Measurements from ENCODE around the gene AJAP1.

AJAP1 gene

DNA sequence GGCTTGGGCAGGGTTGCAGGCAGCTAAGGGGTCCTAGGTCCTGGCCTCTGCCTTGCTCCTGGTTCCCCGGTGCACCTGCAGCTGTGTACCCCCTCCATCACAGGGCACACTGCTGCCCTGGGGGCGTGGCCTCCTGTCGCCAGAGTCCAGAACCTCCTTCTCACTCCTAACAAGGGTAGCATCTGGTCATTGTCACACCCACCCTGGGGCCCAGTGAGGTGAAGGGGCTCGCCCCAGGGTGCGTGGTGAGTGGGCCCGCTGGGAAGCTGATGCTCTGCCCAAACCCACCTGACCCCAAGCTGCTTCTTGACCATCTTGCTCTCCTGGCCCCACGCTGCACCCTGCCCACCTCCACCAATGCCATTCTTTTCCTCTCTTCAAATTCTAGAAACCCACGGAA, 44.5 kb downstream of the AJAP1 start:
- no peak overlapping the region for H3K4me3 ChIP-seq (ENCODE audit: low read length)
- DNase-seq (ENCODE audit: low read depth): no peak
- TF ChIP-seq, protein P1, sequence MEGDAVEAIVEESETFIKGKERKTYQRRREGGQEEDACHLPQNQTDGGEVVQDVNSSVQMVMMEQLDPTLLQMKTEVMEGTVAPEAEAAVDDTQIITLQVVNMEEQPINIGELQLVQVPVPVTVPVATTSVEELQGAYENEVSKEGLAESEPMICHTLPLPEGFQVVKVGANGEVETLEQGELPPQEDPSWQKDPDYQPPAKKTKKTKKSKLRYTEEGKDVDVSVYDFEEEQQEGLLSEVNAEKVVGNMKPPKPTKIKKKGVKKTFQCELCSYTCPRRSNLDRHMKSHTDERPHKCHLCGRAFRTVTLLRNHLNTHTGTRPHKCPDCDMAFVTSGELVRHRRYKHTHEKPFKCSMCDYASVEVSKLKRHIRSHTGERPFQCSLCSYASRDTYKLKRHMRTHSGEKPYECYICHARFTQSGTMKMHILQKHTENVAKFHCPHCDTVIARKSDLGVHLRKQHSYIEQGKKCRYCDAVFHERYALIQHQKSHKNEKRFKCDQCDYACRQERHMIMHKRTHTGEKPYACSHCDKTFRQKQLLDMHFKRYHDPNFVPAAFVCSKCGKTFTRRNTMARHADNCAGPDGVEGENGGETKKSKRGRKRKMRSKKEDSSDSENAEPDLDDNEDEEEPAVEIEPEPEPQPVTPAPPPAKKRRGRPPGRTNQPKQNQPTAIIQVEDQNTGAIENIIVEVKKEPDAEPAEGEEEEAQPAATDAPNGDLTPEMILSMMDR (IDR thresholded peaks at IDR 0.05; ENCODE audit: insufficient read depth, low read depth, low read length, missing control alignments): no peak

DNA sequence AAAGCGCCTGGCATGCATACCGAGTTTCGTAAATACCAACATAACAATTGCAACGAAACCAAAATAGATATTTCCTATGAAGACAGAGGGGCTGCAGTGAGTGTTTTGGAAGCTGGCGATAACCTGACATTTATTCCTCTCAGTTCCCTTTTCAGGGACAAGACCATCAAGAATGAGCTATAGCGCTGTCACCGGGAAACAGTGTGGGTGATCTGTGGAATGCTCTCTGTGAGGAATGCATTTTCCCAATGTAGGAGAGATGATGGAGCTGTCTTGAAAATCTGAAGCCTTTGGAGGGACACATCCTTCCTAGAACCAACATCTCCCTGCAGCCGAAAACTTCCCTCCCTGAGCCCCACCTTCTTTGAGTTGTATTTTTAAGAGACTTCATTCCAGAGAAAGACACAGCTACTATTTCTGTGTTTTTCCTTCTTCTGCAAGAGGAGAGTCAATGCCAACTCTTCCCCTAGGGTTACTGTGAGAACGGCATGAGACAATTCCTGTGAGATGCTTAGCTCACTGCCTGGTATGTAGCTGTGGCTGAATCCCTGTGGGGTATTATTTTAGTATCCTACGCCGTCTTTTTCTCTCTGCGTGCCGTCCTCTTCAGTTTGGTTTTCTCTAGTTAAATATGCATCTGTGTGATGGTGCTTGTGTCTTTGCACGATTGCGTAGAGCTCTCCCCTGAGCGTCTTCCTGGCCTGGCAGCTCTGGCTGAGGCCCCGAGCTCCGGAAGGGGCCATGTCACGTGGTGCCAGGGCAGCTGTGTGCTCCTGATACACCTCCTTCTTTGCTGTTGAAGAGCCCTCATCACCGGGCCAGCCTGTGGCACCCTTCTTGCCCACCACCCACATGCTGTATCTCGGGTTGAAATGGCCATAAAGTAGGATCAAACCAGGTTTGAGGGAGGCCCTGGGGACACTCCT, 45.2 kb downstream of the AJAP1 start:
- no peak for DNase-seq (ENCODE audit: low read depth)
- TF ChIP-seq, protein P1 (IDR thresholded peaks at IDR 0.05; ENCODE audit: insufficient read depth, low read depth, low read length, missing control alignments): no peak
- H3K4me3 ChIP-seq (ENCODE audit: low read length): no peak overlapping the region

DNA sequence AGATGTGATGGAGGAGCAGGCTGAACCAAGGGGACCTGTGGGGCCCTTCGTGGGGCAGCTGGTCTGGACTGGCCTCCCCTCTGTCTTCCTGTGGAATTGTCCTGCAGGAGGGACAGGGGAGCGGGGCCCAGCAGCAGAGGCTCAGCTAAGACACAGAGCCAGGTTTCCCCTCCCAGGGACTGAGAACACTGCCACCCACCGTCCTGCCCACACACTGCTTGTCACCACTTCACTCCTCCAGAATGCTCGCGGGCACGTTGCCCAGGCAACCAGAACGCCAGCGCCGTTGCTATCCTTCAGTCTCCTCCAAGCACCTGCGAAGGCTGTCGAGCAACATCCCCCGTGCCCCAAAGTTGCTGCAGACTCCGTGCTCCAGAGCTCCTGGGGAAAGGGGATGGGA, 46.4 kb downstream of the AJAP1 start:
- DNase-seq (ENCODE audit: low read depth): no peak
- TF ChIP-seq, protein P1 (IDR thresholded peaks at IDR 0.05; ENCODE audit: insufficient read depth, low read depth, low read length, missing control alignments): no peak
- H3K4me3 ChIP-seq (ENCODE audit: low read length): no peak overlapping the region

DNA sequence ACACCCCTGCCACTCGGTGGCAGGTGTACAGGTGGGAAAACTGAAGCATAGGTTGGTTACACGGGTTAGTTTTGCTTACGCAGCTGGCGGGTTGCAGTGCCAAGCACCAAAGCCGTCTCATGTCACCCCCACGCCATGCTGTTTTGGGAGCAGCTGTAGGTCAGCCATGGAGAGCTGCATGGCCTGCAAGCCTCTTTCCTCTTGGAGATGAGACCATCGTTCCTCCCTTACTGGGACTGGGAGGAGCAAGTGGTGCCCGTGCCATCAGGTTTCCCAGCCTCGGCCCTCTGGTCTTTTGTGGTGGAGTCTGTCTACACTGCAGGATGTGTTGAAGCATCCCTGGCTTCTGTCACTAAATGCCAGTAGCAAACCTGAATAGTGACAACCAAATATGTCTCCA, 46.9 kb downstream of the AJAP1 start:
- H3K4me3 ChIP-seq (ENCODE audit: low read length): no peak overlapping the region
- TF ChIP-seq, protein P1 (IDR thresholded peaks at IDR 0.05; ENCODE audit: insufficient read depth, low read depth, low read length, missing control alignments): no peak
- DNase-seq (ENCODE audit: low read depth): no peak

DNA sequence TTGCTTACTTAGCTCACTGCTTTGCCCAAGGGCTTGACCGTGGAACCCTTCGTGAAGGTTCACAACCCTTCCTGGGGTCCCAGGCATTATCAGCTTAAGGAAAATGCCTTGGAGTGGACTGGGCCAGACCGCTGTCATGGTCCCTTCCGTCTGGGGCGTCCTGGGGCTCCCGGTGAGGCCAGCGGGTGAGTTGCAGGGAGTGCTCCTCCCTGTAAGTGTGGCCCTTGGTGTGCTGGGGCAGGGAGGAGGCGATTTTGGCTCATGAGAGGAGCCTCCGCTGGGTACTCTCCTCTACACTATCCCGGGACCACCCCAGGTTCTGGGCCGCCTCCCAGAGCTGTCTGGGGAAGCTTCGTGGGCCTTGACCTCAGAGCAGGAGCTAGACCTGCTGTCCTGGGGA, 48.1 kb downstream of the AJAP1 start:
- TF ChIP-seq, protein P1 (IDR thresholded peaks at IDR 0.05; ENCODE audit: insufficient read depth, low read depth, low read length, missing control alignments): no peak
- no peak for DNase-seq (ENCODE audit: low read depth)
- H3K4me3 ChIP-seq (ENCODE audit: low read length): no peak overlapping the region

DNA sequence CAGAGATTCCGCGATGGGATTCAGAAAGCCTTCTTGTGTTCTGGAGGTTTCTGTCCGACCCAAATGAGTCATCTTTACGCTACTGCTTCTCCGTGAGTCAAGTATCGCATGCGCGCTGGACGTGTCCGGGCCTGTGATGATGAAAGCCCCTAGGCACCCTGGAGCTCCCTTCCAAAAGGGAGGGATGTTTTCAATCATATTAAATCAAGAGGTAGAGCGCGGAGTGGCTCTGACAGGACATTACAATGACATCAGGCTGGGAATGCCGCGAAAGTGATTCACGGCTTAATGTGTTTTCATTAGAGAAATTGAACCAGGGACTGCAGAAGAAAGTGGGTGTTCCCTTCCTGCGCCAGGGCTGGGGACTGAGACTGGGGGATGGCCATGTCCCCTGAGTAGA, 48.5 kb downstream of the AJAP1 start:
- TF ChIP-seq, protein P1 (IDR thresholded peaks at IDR 0.05; ENCODE audit: insufficient read depth, low read depth, low read length, missing control alignments): no peak
- DNase-seq (ENCODE audit: low read depth): no peak

DNA sequence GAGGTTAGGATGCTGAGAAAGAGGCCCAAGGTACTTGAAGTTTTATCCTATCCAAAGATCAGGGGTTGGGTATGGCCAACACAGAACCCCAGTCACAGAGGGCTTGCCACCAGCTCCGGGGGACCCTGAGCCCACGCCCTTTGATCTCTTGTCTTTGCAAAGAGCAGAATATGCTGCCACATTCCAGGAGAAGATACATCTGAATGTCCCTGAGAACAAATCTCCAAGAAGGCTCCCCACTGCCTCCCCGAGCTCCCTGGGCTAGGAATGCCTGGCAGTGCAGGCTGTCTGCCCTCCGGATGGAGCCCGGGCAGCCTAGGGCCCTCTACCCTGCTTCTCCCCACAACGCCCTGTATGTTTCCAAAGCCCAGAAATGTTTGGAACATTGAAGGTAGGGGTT, 49.2 kb downstream of the AJAP1 start:
- TF ChIP-seq, protein P1 (IDR thresholded peaks at IDR 0.05; ENCODE audit: insufficient read depth, low read depth, low read length, missing control alignments): no peak
- H3K4me3 ChIP-seq (ENCODE audit: low read length): no peak overlapping the region
- DNase-seq (ENCODE audit: low read depth): no peak

More for the DNA sequence above, 48.5 kb downstream of the AJAP1 start:
- H3K4me3 ChIP-seq (ENCODE audit: low read length): no peak overlapping the region

Measured in epithelial cell of esophagus (primary cell).